Measurements from ENCODE around the gene PADI3.

The PADI3 gene

GRCh38 chr1:17281775-17282181 lies 32.9 kb downstream of the PADI3 start:
- Histone ChIP-seq H3K4me1 (ENCODE audit: insufficient read depth, insufficient read length) (peaks cover 5% of the 10 kb centered on the region), H3K36me3 (ENCODE audit: insufficient read depth, insufficient read length, low read length) (no peaks in the 10 kb centered on the region), H3K27me3 (ENCODE audit: insufficient read depth, insufficient read length) (no peaks in the 10 kb centered on the region), H3K9ac (ENCODE audit: insufficient read length, low read depth) (no peak overlapping the region), H3K9me3 (ENCODE audit: insufficient read depth, low read length) (no peaks in the 10 kb centered on the region), H3K4me3 (ENCODE audit: insufficient read length, low read depth) (no peak overlapping the region)
- no peak for DNase-seq (ENCODE audit: low read depth, low spot score)
- TF ChIP-seq YY1 (IDR thresholded peaks at IDR 0.05; ENCODE audit: insufficient read depth, insufficient read length): no peak
- no peak for TF ChIP-seq ZNF274 (IDR thresholded peaks at IDR 0.05; ENCODE audit: low read depth, low read length)
- no peak for TF ChIP-seq SUZ12 (IDR thresholded peaks at IDR 0.05; ENCODE audit: extremely low read depth, insufficient read depth, insufficient read length)

DNA sequence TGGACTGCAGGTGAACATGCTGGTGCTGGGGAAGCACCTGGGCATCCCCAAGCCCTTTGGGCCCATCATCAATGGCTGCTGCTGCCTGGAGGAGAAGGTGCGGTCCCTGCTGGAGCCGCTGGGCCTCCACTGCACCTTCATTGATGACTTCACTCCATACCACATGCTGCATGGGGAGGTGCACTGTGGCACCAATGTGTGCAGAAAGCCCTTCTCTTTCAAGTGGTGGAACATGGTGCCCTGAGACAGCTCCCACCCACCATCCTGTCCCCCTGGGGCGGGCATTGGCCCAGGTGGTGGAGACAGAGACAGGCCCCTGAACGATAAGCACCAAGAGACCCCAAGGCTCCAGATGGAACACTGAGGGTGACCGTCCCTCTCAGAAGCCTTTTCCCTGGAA lies 33.9 kb downstream of the PADI3 start:
- no peak for DNase-seq (ENCODE audit: low read depth, low spot score)
- TF ChIP-seq YY1 (IDR thresholded peaks at IDR 0.05; ENCODE audit: insufficient read depth, insufficient read length): no peak
- TF ChIP-seq ZNF274 (IDR thresholded peaks at IDR 0.05; ENCODE audit: low read depth, low read length): no peak
- TF ChIP-seq SUZ12 (IDR thresholded peaks at IDR 0.05; ENCODE audit: extremely low read depth, insufficient read depth, insufficient read length): no peak
- Histone ChIP-seq H3K9me3 (ENCODE audit: insufficient read depth, low read length) (no peaks in the 10 kb centered on the region), H3K27me3 (ENCODE audit: insufficient read depth, insufficient read length) (no peaks in the 10 kb centered on the region), H3K9ac (ENCODE audit: insufficient read length, low read depth) (no peak overlapping the region), H3K4me1 (ENCODE audit: insufficient read depth, insufficient read length) (peaks cover 7% of the 10 kb centered on the region), H3K4me3 (ENCODE audit: insufficient read length, low read depth) (no peak overlapping the region), H3K36me3 (ENCODE audit: insufficient read depth, insufficient read length, low read length) (no peaks in the 10 kb centered on the region)

- no peaks in the 10 kb centered on the region for H3K36me3 ChIP-seq (ENCODE audit: insufficient read depth, insufficient read length, low read length)
- no peak overlapping the region for H3K4me3 ChIP-seq (ENCODE audit: insufficient read length, low read depth)
- H3K4me1 ChIP-seq (ENCODE audit: insufficient read depth, insufficient read length): peaks cover 7% of the 10 kb centered on the region
- no peaks in the 10 kb centered on the region for H3K27me3 ChIP-seq (ENCODE audit: insufficient read depth, insufficient read length)
- DNase-seq (ENCODE audit: low read depth, low spot score): no peak
- H3K9ac ChIP-seq (ENCODE audit: insufficient read length, low read depth): no peak overlapping the region
- no peaks in the 10 kb centered on the region for H3K9me3 ChIP-seq (ENCODE audit: insufficient read depth, low read length)
- TF ChIP-seq YY1 (IDR thresholded peaks at IDR 0.05; ENCODE audit: insufficient read depth, insufficient read length) (no peak), ZNF274 (IDR thresholded peaks at IDR 0.05; ENCODE audit: low read depth, low read length) (no peak), SUZ12 (IDR thresholded peaks at IDR 0.05; ENCODE audit: extremely low read depth, insufficient read depth, insufficient read length) (no peak)
Observed at GRCh38 chr1:17286646-17287045, 37.7 kb downstream of the PADI3 start.

GRCh38 chr1:17287130-17287776 lies 38.4 kb downstream of the PADI3 start:
- no peak overlapping the region for H3K9ac ChIP-seq (ENCODE audit: insufficient read length, low read depth)
- no peaks in the 10 kb centered on the region for H3K36me3 ChIP-seq (ENCODE audit: insufficient read depth, insufficient read length, low read length)
- TF ChIP-seq ZNF274 (IDR thresholded peaks at IDR 0.05; ENCODE audit: low read depth, low read length) (no peak), SUZ12 (IDR thresholded peaks at IDR 0.05; ENCODE audit: extremely low read depth, insufficient read depth, insufficient read length) (no peak), YY1 (IDR thresholded peaks at IDR 0.05; ENCODE audit: insufficient read depth, insufficient read length) (no peak)
- no peaks in the 10 kb centered on the region for H3K9me3 ChIP-seq (ENCODE audit: insufficient read depth, low read length)
- H3K4me1 ChIP-seq (ENCODE audit: insufficient read depth, insufficient read length): peaks cover 7% of the 10 kb centered on the region
- H3K27me3 ChIP-seq (ENCODE audit: insufficient read depth, insufficient read length): no peaks in the 10 kb centered on the region
- no peak for DNase-seq (ENCODE audit: low read depth, low spot score)
- H3K4me3 ChIP-seq (ENCODE audit: insufficient read length, low read depth): no peak overlapping the region

DNA sequence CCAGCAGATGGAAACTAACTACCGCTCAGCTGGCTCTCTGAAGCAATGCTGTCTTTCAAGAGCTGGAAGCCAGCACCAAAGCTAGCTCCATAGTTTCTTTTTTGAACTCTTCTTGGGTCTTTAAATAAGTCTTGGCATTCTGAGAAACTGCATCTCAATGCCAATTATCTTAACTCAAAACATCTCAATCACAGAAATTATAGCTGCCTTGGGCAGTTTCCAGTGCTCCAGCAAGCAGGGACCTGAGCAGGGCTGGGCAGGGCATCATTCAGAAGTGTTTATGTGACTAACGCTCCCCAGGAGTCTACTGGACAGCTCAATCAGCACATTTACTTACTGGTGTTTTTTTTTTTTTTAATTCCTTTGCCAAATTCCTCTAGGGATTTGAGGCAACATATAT lies 40.8 kb downstream of the PADI3 start:
- H3K9me3 ChIP-seq (ENCODE audit: insufficient read depth, low read length): no peaks in the 10 kb centered on the region
- DNase-seq (ENCODE audit: low read depth, low spot score): no peak
- H3K27me3 ChIP-seq (ENCODE audit: insufficient read depth, insufficient read length): no peaks in the 10 kb centered on the region
- TF ChIP-seq SUZ12 (IDR thresholded peaks at IDR 0.05; ENCODE audit: extremely low read depth, insufficient read depth, insufficient read length): no peak
- no peak for TF ChIP-seq ZNF274 (IDR thresholded peaks at IDR 0.05; ENCODE audit: low read depth, low read length)
- no peak for TF ChIP-seq YY1 (IDR thresholded peaks at IDR 0.05; ENCODE audit: insufficient read depth, insufficient read length)
- H3K4me1 ChIP-seq (ENCODE audit: insufficient read depth, insufficient read length): peaks cover 7% of the 10 kb centered on the region
- no peaks in the 10 kb centered on the region for H3K36me3 ChIP-seq (ENCODE audit: insufficient read depth, insufficient read length, low read length)
- no peak overlapping the region for H3K9ac ChIP-seq (ENCODE audit: insufficient read length, low read depth)
- H3K4me3 ChIP-seq (ENCODE audit: insufficient read length, low read depth): no peak overlapping the region

- H3K4me3 ChIP-seq (ENCODE audit: insufficient read length, low read depth): no peak overlapping the region
Observed at GRCh38 chr1:17290553-17290952, 41.7 kb downstream of the PADI3 start.

GRCh38 chr1:17292299-17293160 lies 43.6 kb downstream of the PADI3 start:
- H3K27me3 ChIP-seq (ENCODE audit: insufficient read depth, insufficient read length): no peaks in the 10 kb centered on the region
- TF ChIP-seq ZNF274 (IDR thresholded peaks at IDR 0.05; ENCODE audit: low read depth, low read length) (no peak), SUZ12 (IDR thresholded peaks at IDR 0.05; ENCODE audit: extremely low read depth, insufficient read depth, insufficient read length) (no peak), YY1 (IDR thresholded peaks at IDR 0.05; ENCODE audit: insufficient read depth, insufficient read length) (no peak)

More at GRCh38 chr1:17290553-17290952, 41.7 kb downstream of the PADI3 start:
- Histone ChIP-seq H3K36me3 (ENCODE audit: insufficient read depth, insufficient read length, low read length) (no peaks in the 10 kb centered on the region), H3K9me3 (ENCODE audit: insufficient read depth, low read length) (no peaks in the 10 kb centered on the region), H3K27me3 (ENCODE audit: insufficient read depth, insufficient read length) (no peaks in the 10 kb centered on the region), H3K9ac (ENCODE audit: insufficient read length, low read depth) (no peak overlapping the region), H3K4me1 (ENCODE audit: insufficient read depth, insufficient read length) (peaks cover 7% of the 10 kb centered on the region)
- no peak for DNase-seq (ENCODE audit: low read depth, low spot score)
- no peak for TF ChIP-seq YY1 (IDR thresholded peaks at IDR 0.05; ENCODE audit: insufficient read depth, insufficient read length)
- no peak for TF ChIP-seq ZNF274 (IDR thresholded peaks at IDR 0.05; ENCODE audit: low read depth, low read length)
- no peak for TF ChIP-seq SUZ12 (IDR thresholded peaks at IDR 0.05; ENCODE audit: extremely low read depth, insufficient read depth, insufficient read length)

More at GRCh38 chr1:17292299-17293160, 43.6 kb downstream of the PADI3 start:
- no peak for DNase-seq (ENCODE audit: low read depth, low spot score)
- Histone ChIP-seq H3K9me3 (ENCODE audit: insufficient read depth, low read length) (no peaks in the 10 kb centered on the region), H3K4me3 (ENCODE audit: insufficient read length, low read depth) (no peak overlapping the region), H3K4me1 (ENCODE audit: insufficient read depth, insufficient read length) (no peaks in the 10 kb centered on the region), H3K36me3 (ENCODE audit: insufficient read depth, insufficient read length, low read length) (no peaks in the 10 kb centered on the region), H3K9ac (ENCODE audit: insufficient read length, low read depth) (no peak overlapping the region)

All from NT2/D1 (cell line).